Peyer's patch (tissue), 4 donors: ENCODE results near the gene INSYN1.

Source experiments
- CTCF ChIP-seq, 6 experiments: fragments of 450-650 bp in 4 of 6; fragments of 200-600 bp in 2 of 6; sonication (generic) in 1 of 6; IDR thresholded peaks; one replicate each; pipeline ENCODE4 v1.5.1; 2017 to 2019; ENCODE audit warnings: antibody characterized with exemption in 6 of 6, mild to moderate bottlenecking in 3 of 6, moderate library complexity in 1 of 6
- POLR2A ChIP-seq, 2 donors: fragments of 450-650 bp; IDR thresholded peaks; one replicate each; pipeline ENCODE4 v1.5.1; 2017; ENCODE audit warnings: antibody characterized with exemption in 2 of 2, mild to moderate bottlenecking in 2 of 2, moderate library complexity in 2 of 2

GRCh38 chr15:73688455-73688854, 64.7 kb downstream of the INSYN1 start:
- TF ChIP-seq CTCF (IDR thresholded peaks at IDR 0.05), result no peak
- TF ChIP-seq POLR2A (IDR thresholded peaks at IDR 0.05), result no peak
